Ovary (tissue), 9 donors: ENCODE measurements around the gene PEX1. TPM values are rescaled to one million over a fixed set of nuclear protein-coding genes. Genes with fewer than 3 reads are reported as not detected.

Experiments
- DNase-seq, 5 donors: peaks; one replicate each; pipeline ENCODE4 v3.0.0-alpha.2; 2019 to 2020
- H3K27ac ChIP-seq, 2 donors: fragments of 200-600 bp; one replicate each; pipeline versions ENCODE4 v1.5.1 to v1.8.0; 2019 to 2022
- H3K27me3 ChIP-seq: fragments of 200-600 bp; one replicate; pipeline ENCODE4 v1.8.0; 2022
- H3K36me3 ChIP-seq: fragments of 200-600 bp; sonication (generic); one replicate; pipeline ENCODE4 v1.5.1; 2019
- H3K4me1 ChIP-seq: one replicate; pipeline ENCODE4 v1.8.1; 2013; ENCODE audit warnings: mild to moderate bottlenecking, moderate library complexity; ENCODE audit not compliant: insufficient read depth
- H3K4me3 ChIP-seq: fragments of 200-600 bp; sonication (generic); one replicate; pipeline ENCODE4 v1.5.1; 2017
- H3K9me3 ChIP-seq, 2 donors: fragments of 200-600 bp in 1 of 2; sonication (generic) in 1 of 2; one replicate each; pipeline versions ENCODE4 v1.5.1 to v1.8.1; 2013 to 2019; ENCODE audit warnings: mild to moderate bottlenecking in 1 of 2, moderate library complexity in 1 of 2
- EP300 ChIP-seq: sonication (generic); formaldehyde crosslinking; IDR thresholded peaks from one replicate; pipeline ENCODE4 v1.6.1; 2017; ENCODE audit warnings: antibody characterized with exemption
- POLR2A ChIP-seq: fragments of 450-650 bp; IDR thresholded peaks from one replicate; pipeline ENCODE4 v1.6.1; 2017; ENCODE audit warnings: antibody characterized with exemption, mild to moderate bottlenecking, moderate library complexity
- WGBS, 3 donors: extraction: QIAGEN DNeasy Blood & Tissue Kit in 1 of 3; methylation state at CpG; one replicate each; pipeline versions ENCODE4 v1.1.5 to v1.1.7; 2013 to 2017; 5-methylcytosine and 5-hydroxymethylcytosine counted together
- intact Hi-C, 4 donors: fragments of 100-400 bp; cut with DNase I; formaldehyde crosslinking; loops; one replicate each; pipeline versions ENCODE4 v1.11.0 to v1.15.1; 2022 to 2023
- polyA plus RNA-seq, 2 donors: library from polyadenylated mRNA; stranded (reverse); fragments of 200-250 nt in 1 of 2; fragments of 350-450 nt in 1 of 2; fragmentation: Illumina TruSeq in 1 of 2; extraction: RNeasy Lipid Tissue Mini Kit (QIAGEN cat#74804) in 1 of 2; gene quantifications; one replicate each; pipeline ENCODE4 v1.2.3, GENCODE V29; 2013 to 2014
- total RNA-seq, 7 donors: library from RNA; depleted of rRNA in 2 of 7; stranded (reverse); fragments of >200 nt in 2 of 7; fragmentation: NEBNext Ultra II Directional in 3 of 7; extraction: Animal tissue kit (Norgen Biotek cat#: 25700) in 3 of 7; gene quantifications; one replicate each; pipeline versions ENCODE4 v1.1.0 to v1.2.4, GENCODE V29; 2016 to 2023
- TF ChIP-seq, protein P1 (sequence below), 3 donors: fragments of 450-650 bp in 2 of 3; fragments of 200-600 bp in 1 of 3; IDR thresholded peaks; one replicate each; pipeline versions ENCODE4 v1.5.1 to v1.8.0; 2016 to 2022; ENCODE audit warnings: antibody characterized with exemption in 3 of 3, mild to moderate bottlenecking in 1 of 3
- donor health status: DM: no; HTN: no; CAD: no; lungs with moderate emphysema.
- donor health status: DM: no; HTN: no; CAD: no.
- donor health status: Bipolar disorder and iron deficiency.
- donor health status: DM: yes; HTN: yes; CAD: no.
- donor health status: DM: no; HTN: no; CAD: no.
- donor health status: DM: yes; HTN: yes; CAD: no.

Gene PEX1
- total and polyA plus RNA-seq, 9 donors = 11.9 to 21.4 (median 18.0) TPM

DNA sequence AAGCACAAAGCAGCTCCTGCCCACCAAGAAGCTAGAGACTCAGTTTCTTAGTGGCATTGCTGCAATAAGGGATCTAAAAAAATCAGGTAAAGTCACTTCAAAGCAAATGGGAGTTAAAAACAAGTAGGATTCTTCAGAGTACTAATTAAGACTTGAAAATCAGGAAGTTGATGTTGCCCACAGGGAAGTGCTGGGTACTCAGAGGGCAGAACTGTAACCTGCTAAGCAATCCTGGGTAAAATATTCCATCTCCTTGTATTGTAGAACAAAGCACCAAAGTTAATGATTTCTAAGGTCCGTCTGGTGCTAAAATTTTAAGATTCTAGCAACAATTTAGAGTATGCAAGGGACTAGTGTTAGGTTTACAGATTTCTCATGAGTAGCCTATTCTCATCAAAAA is 8.3 kb downstream of the PEX1 start:
- no peaks in the 10 kb centered on the region for H3K9me3 ChIP-seq
- DNase-seq = no peak
- TF ChIP-seq, protein P1, sequence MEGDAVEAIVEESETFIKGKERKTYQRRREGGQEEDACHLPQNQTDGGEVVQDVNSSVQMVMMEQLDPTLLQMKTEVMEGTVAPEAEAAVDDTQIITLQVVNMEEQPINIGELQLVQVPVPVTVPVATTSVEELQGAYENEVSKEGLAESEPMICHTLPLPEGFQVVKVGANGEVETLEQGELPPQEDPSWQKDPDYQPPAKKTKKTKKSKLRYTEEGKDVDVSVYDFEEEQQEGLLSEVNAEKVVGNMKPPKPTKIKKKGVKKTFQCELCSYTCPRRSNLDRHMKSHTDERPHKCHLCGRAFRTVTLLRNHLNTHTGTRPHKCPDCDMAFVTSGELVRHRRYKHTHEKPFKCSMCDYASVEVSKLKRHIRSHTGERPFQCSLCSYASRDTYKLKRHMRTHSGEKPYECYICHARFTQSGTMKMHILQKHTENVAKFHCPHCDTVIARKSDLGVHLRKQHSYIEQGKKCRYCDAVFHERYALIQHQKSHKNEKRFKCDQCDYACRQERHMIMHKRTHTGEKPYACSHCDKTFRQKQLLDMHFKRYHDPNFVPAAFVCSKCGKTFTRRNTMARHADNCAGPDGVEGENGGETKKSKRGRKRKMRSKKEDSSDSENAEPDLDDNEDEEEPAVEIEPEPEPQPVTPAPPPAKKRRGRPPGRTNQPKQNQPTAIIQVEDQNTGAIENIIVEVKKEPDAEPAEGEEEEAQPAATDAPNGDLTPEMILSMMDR (IDR thresholded peaks at IDR 0.05) = no peak
- TF ChIP-seq EP300 (no peak), POLR2A (no peak)
- H3K4me1 ChIP-seq = no peaks in the 10 kb centered on the region
- no peaks in the 10 kb centered on the region for H3K27me3 ChIP-seq
- no peaks in the 10 kb centered on the region for H3K36me3 ChIP-seq
- WGBS, 3 donors = 86 to 94% (median 88%) methylated on average over 1 of the region's 1 CpG
- intact Hi-C loops = no loop called here
- H3K27ac ChIP-seq = no peak overlapping the region
- no peak overlapping the region for H3K4me3 ChIP-seq

- Histone ChIP-seq H3K36me3 (no peaks in the 10 kb centered on the region), H3K9me3 (no peaks in the 10 kb centered on the region), H3K27me3 (no peaks in the 10 kb centered on the region), H3K27ac (no peak overlapping the region), H3K4me3 (no peak overlapping the region), H3K4me1 (no peaks in the 10 kb centered on the region)
- TF ChIP-seq POLR2A = no peak
- no peak for TF ChIP-seq EP300
- TF ChIP-seq, protein P1 (IDR thresholded peaks at IDR 0.05) = no peak
- intact Hi-C loops = no loop called here
- no peak for DNase-seq
- 79 to 87% (median 80%) methylated on average over 3 of the region's 3 CpGs for WGBS, 3 donors
Measured at GRCh38 chr7:92517631-92518030, 10.7 kb downstream of the PEX1 start.

DNA sequence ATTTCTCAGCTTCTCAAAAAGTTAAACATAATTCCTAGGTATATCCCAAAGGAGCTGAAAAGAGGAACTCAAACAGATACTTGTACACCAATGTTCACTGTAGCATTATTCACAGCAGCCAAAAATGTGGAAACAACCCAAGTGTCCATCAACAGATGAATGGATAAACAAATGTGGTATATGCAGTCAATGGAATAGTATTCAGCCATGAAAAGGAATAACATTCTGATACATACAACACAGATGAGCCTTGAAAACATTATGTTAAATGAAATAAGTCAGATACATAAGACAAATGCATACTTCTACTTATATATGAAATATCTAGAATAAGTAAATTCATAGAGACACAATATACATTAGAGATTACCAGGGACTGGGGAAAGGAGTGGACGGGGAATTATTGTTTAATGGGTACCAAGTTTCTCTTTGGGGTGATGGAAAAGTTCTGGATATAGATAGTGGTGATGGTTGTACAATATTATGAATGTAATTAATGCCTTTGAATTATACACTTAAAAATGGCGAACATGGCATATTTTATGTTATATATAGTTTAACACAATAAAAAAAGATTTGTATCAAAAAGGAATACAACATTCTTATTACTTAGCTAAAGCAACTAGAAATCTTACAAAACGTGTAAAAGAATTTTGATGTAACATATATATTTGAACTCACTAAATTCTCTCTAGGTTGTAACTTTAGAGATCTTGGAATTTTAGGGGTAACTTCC is 15.0 kb downstream of the PEX1 start:
- no peaks in the 10 kb centered on the region for H3K27me3 ChIP-seq
- H3K27ac ChIP-seq = no peak overlapping the region
- intact Hi-C loops = no loop called here
- H3K4me3 ChIP-seq = no peak overlapping the region
- no peaks in the 10 kb centered on the region for H3K9me3 ChIP-seq
- 60 to 65% (median 63%) methylated on average over 3 of the region's 3 CpGs for WGBS, 3 donors
- H3K4me1 ChIP-seq = no peaks in the 10 kb centered on the region
- TF ChIP-seq POLR2A = no peak
- TF ChIP-seq, protein P1 (IDR thresholded peaks at IDR 0.05) = no peak
- no peaks in the 10 kb centered on the region for H3K36me3 ChIP-seq
- no peak for DNase-seq

- intact Hi-C loops = no loop called here
- TF ChIP-seq EP300 (no peak), POLR2A (no peak)
- TF ChIP-seq, protein P1 (IDR thresholded peaks at IDR 0.05) = no peak
- Histone ChIP-seq H3K27me3 (no peaks in the 10 kb centered on the region), H3K9me3 (no peaks in the 10 kb centered on the region), H3K4me1 (peaks cover 2% of the 10 kb centered on the region), H3K27ac (no peak overlapping the region), H3K36me3 (no peaks in the 10 kb centered on the region), H3K4me3 (no peak overlapping the region)
- 87 to 93% (median 90%) methylated on average over 5 of the region's 5 CpGs for WGBS, 3 donors
- DNase-seq = no peak
Measured at GRCh38 chr7:92508946-92509345, 19.4 kb downstream of the PEX1 start.
